BJ (cell line): ENCODE measurements around the gene NEK2. TPM values are rescaled to one million over a fixed set of nuclear protein-coding genes. Genes with fewer than 3 reads are reported as not detected.

Experiments
- CTCF ChIA-PET: fragments of 350-600 bp; formaldehyde crosslinking; extraction: SDS; loops from one replicate; lab custom pipeline; 2021; ENCODE audit warnings: antibody characterized with exemption, inconsistent platforms; lab: Yijun Ruan, JAX
- POLR2A ChIA-PET: fragments of 300-600 bp; sonication (Branson Sonifier 250); formaldehyde crosslinking; extraction: SDS; loops from one replicate; lab custom pipeline; 2021; ENCODE audit warnings: antibody characterized with exemption; lab: Charles Lee
- DNase-seq: peaks from one replicate; pipeline ENCODE4 v3.0.0-alpha.2; 2011; ENCODE audit warnings: low read depth
- H3K27me3 ChIP-seq: 2 replicates; pipeline ENCODE4 v1.6.0; 2011; ENCODE audit warnings: low read length; ENCODE audit not compliant: control insufficient read depth, insufficient read depth
- H3K36me3 ChIP-seq: 2 replicates; pipeline ENCODE4 v1.5.1; 2011; ENCODE audit warnings: low read length; ENCODE audit not compliant: control insufficient read depth, insufficient read depth
- H3K4me3 ChIP-seq: 2 replicates; pipeline ENCODE4 v1.5.1; 2011; ENCODE audit warnings: low read depth, mild to moderate bottlenecking, control low read depth, low read length
- polyA plus RNA-seq: library from polyadenylated mRNA; depleted of rRNA; stranded (reverse); fragments of >200 nt; gene quantifications from 2 replicates; pipeline ENCODE4 v1.2.3, GENCODE V29; 2011
- TF ChIP-seq, protein P1 (sequence below): IDR thresholded peaks from 2 replicates; pipeline ENCODE4 v1.5.1; 2011; ENCODE audit warnings: low read depth, mild to moderate bottlenecking, control low read depth, inconsistent platforms, low read length, moderate library complexity; ENCODE audit not compliant: insufficient read depth

The NEK2 gene
- polyA plus RNA-seq, 1 experiment, result 8.8 TPM

- no peak for DNase-seq
- TF ChIP-seq, protein P1, sequence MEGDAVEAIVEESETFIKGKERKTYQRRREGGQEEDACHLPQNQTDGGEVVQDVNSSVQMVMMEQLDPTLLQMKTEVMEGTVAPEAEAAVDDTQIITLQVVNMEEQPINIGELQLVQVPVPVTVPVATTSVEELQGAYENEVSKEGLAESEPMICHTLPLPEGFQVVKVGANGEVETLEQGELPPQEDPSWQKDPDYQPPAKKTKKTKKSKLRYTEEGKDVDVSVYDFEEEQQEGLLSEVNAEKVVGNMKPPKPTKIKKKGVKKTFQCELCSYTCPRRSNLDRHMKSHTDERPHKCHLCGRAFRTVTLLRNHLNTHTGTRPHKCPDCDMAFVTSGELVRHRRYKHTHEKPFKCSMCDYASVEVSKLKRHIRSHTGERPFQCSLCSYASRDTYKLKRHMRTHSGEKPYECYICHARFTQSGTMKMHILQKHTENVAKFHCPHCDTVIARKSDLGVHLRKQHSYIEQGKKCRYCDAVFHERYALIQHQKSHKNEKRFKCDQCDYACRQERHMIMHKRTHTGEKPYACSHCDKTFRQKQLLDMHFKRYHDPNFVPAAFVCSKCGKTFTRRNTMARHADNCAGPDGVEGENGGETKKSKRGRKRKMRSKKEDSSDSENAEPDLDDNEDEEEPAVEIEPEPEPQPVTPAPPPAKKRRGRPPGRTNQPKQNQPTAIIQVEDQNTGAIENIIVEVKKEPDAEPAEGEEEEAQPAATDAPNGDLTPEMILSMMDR, result no peak
- no peaks in the 10 kb centered on the region for H3K27me3 ChIP-seq
- H3K4me3 ChIP-seq, result no peak overlapping the region
- ChIA-PET CTCF (no interaction called here), POLR2A (no interaction called here)
- no peaks in the 10 kb centered on the region for H3K36me3 ChIP-seq
Measured at GRCh38 chr1:211644653-211645052, 30.8 kb downstream of the NEK2 start.

- Histone ChIP-seq H3K27me3 (no peaks in the 10 kb centered on the region), H3K4me3 (no peak overlapping the region), H3K36me3 (no peaks in the 10 kb centered on the region)
- ChIA-PET POLR2A (no interaction called here), CTCF (interaction anchor here (0.9 to 1.7 kb wide), 6 partner anchors 10 to 129 kb away, joined by 3 to 5 read pairs (median 4); no protein-coding TSS in a partner anchor)
- DNase-seq, result no peak
- TF ChIP-seq, protein P1, result no peak
Measured at GRCh38 chr1:211643324-211644212, 31.9 kb downstream of the NEK2 start.

- DNase-seq, result no peak
- CTCF ChIA-PET, result interaction anchor here (1.0 to 1.7 kb wide), 5 partner anchors 9 to 128 kb away, joined by 3 to 5 read pairs (median 4); no protein-coding TSS in a partner anchor
- Histone ChIP-seq H3K27me3 (no peaks in the 10 kb centered on the region), H3K4me3 (no peak overlapping the region), H3K36me3 (no peaks in the 10 kb centered on the region)
- TF ChIP-seq, protein P1, result no peak
- POLR2A ChIA-PET, result no interaction called here
Measured at GRCh38 chr1:211642870-211643269, 32.6 kb downstream of the NEK2 start.

GRCh38 chr1:211641942-211642341, 33.5 kb downstream of the NEK2 start:
- H3K4me3 ChIP-seq, result no peak overlapping the region
- no peaks in the 10 kb centered on the region for H3K27me3 ChIP-seq
- TF ChIP-seq, protein P1, result no peak
- DNase-seq, result no peak
- ChIA-PET CTCF (interaction anchor here (1.1 to 4.6 kb wide), 3 partner anchors 12 to 129 kb away, joined by 3 to 27 read pairs (median 5); no protein-coding TSS in a partner anchor), POLR2A (no interaction called here)
- no peaks in the 10 kb centered on the region for H3K36me3 ChIP-seq

DNA sequence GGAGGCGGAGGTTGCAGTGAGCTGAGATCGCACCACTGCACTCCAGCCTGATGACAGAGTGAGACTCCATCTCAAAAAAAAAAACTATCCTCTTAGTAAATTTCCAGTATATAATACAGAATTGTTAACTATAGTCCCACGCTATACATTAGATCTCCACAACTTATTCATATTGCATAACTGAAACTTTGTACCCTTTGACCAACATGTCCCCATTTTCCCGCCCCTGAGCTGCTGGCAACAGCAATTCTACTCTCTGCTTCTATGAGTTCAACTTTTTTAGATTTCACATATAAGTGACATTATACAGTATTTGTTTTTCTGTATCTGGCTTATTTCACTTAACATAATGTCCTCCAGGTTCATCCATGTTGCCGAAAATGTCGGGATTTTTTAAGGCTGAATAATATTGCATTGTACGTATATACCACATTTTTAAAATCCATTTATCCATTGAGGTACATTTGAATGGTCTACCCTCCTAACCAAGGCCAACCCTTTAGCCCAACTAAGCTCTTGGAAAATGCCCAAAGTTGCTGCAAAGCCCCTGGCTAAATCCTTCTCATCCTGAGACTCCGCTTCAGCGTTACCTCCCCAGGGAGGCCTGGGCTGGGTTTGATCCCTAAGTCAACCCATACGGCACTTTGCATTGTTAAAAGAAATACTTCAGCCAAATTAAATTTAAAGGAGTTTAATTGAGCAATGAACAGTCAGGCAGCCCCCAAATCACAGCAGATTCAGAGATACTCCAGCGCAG, 34.2 kb downstream of the NEK2 start:
- no peaks in the 10 kb centered on the region for H3K36me3 ChIP-seq
- H3K27me3 ChIP-seq, result no peaks in the 10 kb centered on the region
- CTCF ChIA-PET, result interaction anchor here (0.6 to 4.6 kb wide), 5 partner anchors 8 to 128 kb away, joined by 3 to 27 read pairs (median 8); no protein-coding TSS in a partner anchor
- DNase-seq, result no peak
- POLR2A ChIA-PET, result no interaction called here
- TF ChIP-seq, protein P1, result no peak
- no peak overlapping the region for H3K4me3 ChIP-seq
